Natural killer cell (primary cell): ENCODE measurements around the gene AXIN2. TPM values are rescaled to one million over a fixed set of nuclear protein-coding genes. Genes with fewer than 3 reads are reported as not detected.

Experiments used
- ATAC-seq, 3 donors: fragments of 150-1000 bp in 2 of 3; fragments of 200-7000 bp in 1 of 3; cut with Tn5 transposase; 1 replicate in 1 of 3; 2 replicates in 2 of 3; pipeline ENCODE4 v1.10.0; 2021; ENCODE audit warnings: mild to moderate bottlenecking in 2 of 3, moderate library complexity in 2 of 3
- DNase-seq, 2 donors: peaks; one replicate each; pipeline versions ENCODE4 v3.0.0 to v3.0.0-alpha.2; 2013 to 2021; ENCODE audit warnings: mixed read lengths in 1 of 2
- H3K27ac ChIP-seq: one replicate; pipeline ENCODE4 v1.5.1; 2013; ENCODE audit warnings: mild to moderate bottlenecking, low read length
- H3K27me3 ChIP-seq: one replicate; pipeline ENCODE4 v1.6.1; 2013; ENCODE audit warnings: low read length; ENCODE audit not compliant: control insufficient read depth, insufficient read depth
- H3K36me3 ChIP-seq: one replicate; pipeline ENCODE4 v1.6.1; 2013; ENCODE audit warnings: low read length; ENCODE audit not compliant: control insufficient read depth, insufficient read depth
- H3K4me1 ChIP-seq: one replicate; pipeline ENCODE4 v1.6.1; 2013; ENCODE audit warnings: low read length; ENCODE audit not compliant: control insufficient read depth, insufficient read depth
- H3K4me3 ChIP-seq: one replicate; pipeline ENCODE4 v1.5.1; 2013; ENCODE audit warnings: low read length
- H3K9me3 ChIP-seq: one replicate; pipeline ENCODE4 v1.6.1; 2013; ENCODE audit warnings: low read length; ENCODE audit not compliant: control insufficient read depth, insufficient read depth
- H3K27ac Mint-ChIP-seq, 2 donors: one replicate each; pipeline ENCODE4 v1.8.0; 2022; ENCODE audit warnings: mild to moderate bottlenecking in 2 of 2, mixed read lengths in 2 of 2, moderate library complexity in 1 of 2
- H3K27me3 Mint-ChIP-seq, 2 donors: one replicate each; pipeline ENCODE4 v1.8.0; 2022; ENCODE audit warnings: low read depth in 2 of 2, mixed read lengths in 2 of 2
- H3K36me3 Mint-ChIP-seq: one replicate; pipeline ENCODE4 v1.8.0; 2022; ENCODE audit warnings: mixed read lengths
- H3K4me1 Mint-ChIP-seq, 2 donors: one replicate each; pipeline ENCODE4 v1.8.0; 2022; ENCODE audit warnings: mixed read lengths in 2 of 2
- H3K4me3 Mint-ChIP-seq: one replicate; pipeline ENCODE4 v1.8.0; 2022; ENCODE audit warnings: mild to moderate bottlenecking, moderate library complexity, mixed read lengths
- H3K9me3 Mint-ChIP-seq, 2 donors: one replicate each; pipeline ENCODE4 v1.8.0; 2022; ENCODE audit warnings: mixed read lengths in 2 of 2
- WGBS: methylation state at CpG from one replicate; pipeline ENCODE4 v1.1.7; 2013; ENCODE audit warnings: missing lambda C conversion rate; ENCODE audit not compliant: insufficient coverage; 5-methylcytosine and 5-hydroxymethylcytosine counted together
- intact Hi-C: fragments of 100-400 bp; cut with micrococcal nuclease; formaldehyde crosslinking; loops from one replicate; pipeline ENCODE4 v1.14.2; 2022
- total RNA-seq, 4 donors: library from RNA; stranded (reverse); fragments of 120-200 nt in 1 of 4; gene quantifications; one replicate each; pipeline versions ENCODE4 v1.2.3 to v1.2.4, GENCODE V29; 2013 to 2022
- TF ChIP-seq, protein P1 (sequence below): fragments of 200-600 bp; IDR thresholded peaks from one replicate; pipeline ENCODE4 v1.8.0; 2022; ENCODE audit warnings: antibody characterized with exemption

Gene AXIN2
- total RNA-seq, 3 donors from 2014 or later (not counting 1 experiment from before 2014, with no cell fraction given), result 1.3 to 4.1 (median 1.7) TPM

DNA sequence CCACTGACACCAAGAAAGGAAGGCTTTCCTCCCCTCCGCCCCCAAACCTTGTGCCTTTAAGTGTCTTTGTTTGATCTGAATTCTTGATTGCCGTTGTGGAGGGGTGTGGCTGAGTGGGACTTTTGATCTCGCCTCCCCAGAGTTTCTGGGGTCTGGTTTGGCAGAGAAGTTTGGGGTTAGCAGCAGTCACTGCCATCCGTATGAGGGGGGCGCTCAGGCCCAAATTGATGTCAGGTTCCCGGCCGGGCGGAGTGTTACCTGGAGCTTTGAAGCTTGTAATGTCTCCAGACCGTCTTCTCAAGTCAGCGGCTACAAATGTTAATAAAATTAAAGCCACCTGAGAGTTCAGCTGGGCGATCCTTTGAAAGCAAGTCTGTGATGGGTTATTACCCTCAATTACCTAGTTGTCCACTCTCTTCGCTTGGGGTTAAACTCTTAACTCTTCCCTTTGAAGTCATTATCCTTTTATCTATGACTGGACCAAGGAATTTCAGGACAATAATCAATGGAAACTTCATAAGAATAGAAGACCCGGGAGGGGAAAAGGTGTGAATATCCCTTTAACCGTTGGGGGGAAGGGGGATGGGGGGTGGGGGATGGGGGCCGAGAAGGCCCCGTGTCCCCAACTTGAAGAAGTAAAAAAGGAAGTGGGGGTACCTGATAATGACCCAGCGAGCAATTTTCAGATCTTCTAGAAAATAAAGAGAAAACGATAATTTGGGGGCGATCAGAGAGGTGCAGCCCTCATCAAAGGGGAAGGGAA lies 31.8 kb upstream of the AXIN2 start:
- peaks cover 8 to 23% of the 10 kb centered on the region in 2 donors for H3K27me3 Mint-ChIP-seq
- H3K4me3 Mint-ChIP-seq, result no peak overlapping the region
- peaks cover 6 to 10% of the 10 kb centered on the region in 2 donors for H3K4me1 Mint-ChIP-seq
- no peak overlapping the region for H3K4me3 ChIP-seq
- H3K4me1 ChIP-seq, result no peaks in the 10 kb centered on the region
- H3K36me3 Mint-ChIP-seq, result no peaks in the 10 kb centered on the region
- no peak overlapping the region for H3K27ac Mint-ChIP-seq
- no peaks in the 10 kb centered on the region for H3K36me3 ChIP-seq
- WGBS, result 54% methylated on average over 18 of the region's 19 CpGs
- ATAC-seq (no peak), DNase-seq (peak in 1 of 2 donors; percentile 39)
- no peak overlapping the region for H3K27ac ChIP-seq
- TF ChIP-seq, protein P1, sequence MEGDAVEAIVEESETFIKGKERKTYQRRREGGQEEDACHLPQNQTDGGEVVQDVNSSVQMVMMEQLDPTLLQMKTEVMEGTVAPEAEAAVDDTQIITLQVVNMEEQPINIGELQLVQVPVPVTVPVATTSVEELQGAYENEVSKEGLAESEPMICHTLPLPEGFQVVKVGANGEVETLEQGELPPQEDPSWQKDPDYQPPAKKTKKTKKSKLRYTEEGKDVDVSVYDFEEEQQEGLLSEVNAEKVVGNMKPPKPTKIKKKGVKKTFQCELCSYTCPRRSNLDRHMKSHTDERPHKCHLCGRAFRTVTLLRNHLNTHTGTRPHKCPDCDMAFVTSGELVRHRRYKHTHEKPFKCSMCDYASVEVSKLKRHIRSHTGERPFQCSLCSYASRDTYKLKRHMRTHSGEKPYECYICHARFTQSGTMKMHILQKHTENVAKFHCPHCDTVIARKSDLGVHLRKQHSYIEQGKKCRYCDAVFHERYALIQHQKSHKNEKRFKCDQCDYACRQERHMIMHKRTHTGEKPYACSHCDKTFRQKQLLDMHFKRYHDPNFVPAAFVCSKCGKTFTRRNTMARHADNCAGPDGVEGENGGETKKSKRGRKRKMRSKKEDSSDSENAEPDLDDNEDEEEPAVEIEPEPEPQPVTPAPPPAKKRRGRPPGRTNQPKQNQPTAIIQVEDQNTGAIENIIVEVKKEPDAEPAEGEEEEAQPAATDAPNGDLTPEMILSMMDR, result no peak
- H3K9me3 Mint-ChIP-seq, result no peaks in the 10 kb centered on the region
- no peaks in the 10 kb centered on the region for H3K9me3 ChIP-seq
- peaks cover 3% of the 10 kb centered on the region for H3K27me3 ChIP-seq
- intact Hi-C loops, result no loop called here

- Histone ChIP-seq H3K36me3 (no peaks in the 10 kb centered on the region), H3K9me3 (no peaks in the 10 kb centered on the region), H3K27me3 (peaks cover 3% of the 10 kb centered on the region), H3K4me3 (no peak overlapping the region), H3K4me1 (no peaks in the 10 kb centered on the region), H3K27ac (no peak overlapping the region)
- Mint-ChIP-seq H3K4me3 (no peak overlapping the region), H3K27ac (no peak overlapping the region), H3K27me3 (peaks cover 8 to 23% of the 10 kb centered on the region in 2 donors), H3K9me3 (no peaks in the 10 kb centered on the region), H3K4me1 (peaks cover 6 to 10% of the 10 kb centered on the region in 2 donors), H3K36me3 (no peaks in the 10 kb centered on the region)
- TF ChIP-seq, protein P1, result no peak
- intact Hi-C loops, result no loop called here
- no peak for DNase-seq
- 87% methylated on average over 6 of the region's 7 CpGs for WGBS
- ATAC-seq, result no peak
Observed at GRCh38 chr17:65592125-65592965, 30.9 kb upstream of the AXIN2 start.

- Mint-ChIP-seq H3K4me1 (peaks cover 6 to 10% of the 10 kb centered on the region in 2 donors), H3K27ac (no peak overlapping the region), H3K4me3 (no peak overlapping the region), H3K9me3 (no peaks in the 10 kb centered on the region), H3K27me3 (peaks cover 4 to 26% of the 10 kb centered on the region in 2 donors), H3K36me3 (no peaks in the 10 kb centered on the region)
- DNase-seq (no peak), ATAC-seq (no peak)
- intact Hi-C loops, result no loop called here
- H3K27me3 ChIP-seq, result no peaks in the 10 kb centered on the region
- TF ChIP-seq, protein P1, result no peak
- 88% methylated on average over 5 of the region's 5 CpGs for WGBS
- no peaks in the 10 kb centered on the region for H3K4me1 ChIP-seq
- H3K27ac ChIP-seq, result no peak overlapping the region
- no peaks in the 10 kb centered on the region for H3K9me3 ChIP-seq
- no peaks in the 10 kb centered on the region for H3K36me3 ChIP-seq
- H3K4me3 ChIP-seq, result no peak overlapping the region
Observed at GRCh38 chr17:65589321-65589720, 27.9 kb upstream of the AXIN2 start.
